ENCODE data around the gene GTF2F2.

The GTF2F2 gene

GRCh38 chr13:45269204-45269603, 148.9 kb downstream of the GTF2F2 start:
- no peak for TF ChIP-seq CTCF (conservative IDR thresholded peaks at IDR 0.05; ENCODE audit: low read depth, low read length)
- no peak for DNase-seq (ENCODE audit: low read depth)
- no peak overlapping the region for H3K4me3 ChIP-seq (ENCODE audit: low read length)

GRCh38 chr13:45276913-45277312, 156.6 kb downstream of the GTF2F2 start:
- no peak for DNase-seq (ENCODE audit: low read depth)
- no peak for TF ChIP-seq CTCF (conservative IDR thresholded peaks at IDR 0.05; ENCODE audit: low read depth, low read length)
- H3K4me3 ChIP-seq (ENCODE audit: low read length): no peak overlapping the region

GRCh38 chr13:45278096-45278645, 157.9 kb downstream of the GTF2F2 start:
- no peak for TF ChIP-seq CTCF (conservative IDR thresholded peaks at IDR 0.05; ENCODE audit: low read depth, low read length)

GRCh38 chr13:45280011-45280410, 159.7 kb downstream of the GTF2F2 start:
- no peak for DNase-seq (ENCODE audit: low read depth)
- no peak for TF ChIP-seq CTCF (conservative IDR thresholded peaks at IDR 0.05; ENCODE audit: low read depth, low read length)

More at GRCh38 chr13:45278096-45278645, 157.9 kb downstream of the GTF2F2 start:
- H3K4me3 ChIP-seq (ENCODE audit: low read length): no peak overlapping the region
- DNase-seq (ENCODE audit: low read depth): no peak

GRCh38 chr13:45280751-45281634, 160.7 kb downstream of the GTF2F2 start:
- peak; percentile 97 for TF ChIP-seq CTCF (conservative IDR thresholded peaks at IDR 0.05; ENCODE audit: low read depth, low read length)
- H3K4me3 ChIP-seq (ENCODE audit: low read length): no peak overlapping the region
- peak; percentile 84 for DNase-seq (ENCODE audit: low read depth)

More at GRCh38 chr13:45280011-45280410, 159.7 kb downstream of the GTF2F2 start:
- H3K4me3 ChIP-seq (ENCODE audit: low read length): no peak overlapping the region

- DNase-seq (ENCODE audit: low read depth): no peak
- H3K4me3 ChIP-seq (ENCODE audit: low read length): no peak overlapping the region
- TF ChIP-seq CTCF (conservative IDR thresholded peaks at IDR 0.05; ENCODE audit: low read depth, low read length): no peak
Observed at GRCh38 chr13:45282994-45283393, 162.7 kb downstream of the GTF2F2 start.

All from retinal pigment epithelial cell (primary cell).